ENCODE data around the gene AIM2. TPM values are rescaled to one million over a fixed set of nuclear protein-coding genes. Genes with fewer than 3 reads are reported as not detected.
"Not testable (repeated sequence)": the region's sequence is repeated elsewhere in the genome, so short reads cannot be mapped to it uniquely, and the experiment has no call there.

AIM2 gene
- total RNA-seq, 1 donor from 2014 or later = not detected

- TF ChIP-seq CTCF (conservative IDR thresholded peaks at IDR 0.05; ENCODE audit: low read depth, low read length) = no peak
- DNase-seq (ENCODE audit: low read depth) = no peak
- H3K4me3 ChIP-seq (ENCODE audit: low read depth, low read length) = no peak overlapping the region
Measured at GRCh38 chr1:159065106-159065505, 11.5 kb downstream of the AIM2 start.

DNA sequence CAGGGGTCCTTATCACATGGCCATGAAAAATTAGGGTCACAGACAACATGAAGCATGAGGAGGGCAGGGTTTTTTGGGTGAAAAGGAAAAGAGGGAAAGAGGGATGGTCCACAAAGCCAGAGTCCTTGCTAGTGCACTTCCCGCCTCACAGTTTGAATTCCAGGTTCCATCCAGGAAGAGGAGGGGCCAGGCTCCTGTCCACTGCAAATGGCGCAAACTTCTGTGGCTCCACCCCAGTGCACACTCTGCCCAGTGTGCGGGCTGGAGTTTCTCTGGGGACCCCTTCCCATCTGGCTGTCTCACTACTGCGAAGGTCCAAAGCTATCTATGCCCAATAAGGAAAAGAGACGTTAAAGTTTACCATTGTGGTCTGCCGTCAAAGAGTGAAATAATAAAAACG is 17.8 kb downstream of the AIM2 start:
- DNase-seq (ENCODE audit: low read depth) = no peak
- TF ChIP-seq CTCF (conservative IDR thresholded peaks at IDR 0.05; ENCODE audit: low read depth, low read length) = no peak
- H3K4me3 ChIP-seq (ENCODE audit: low read depth, low read length) = no peak overlapping the region

- no peak overlapping the region for H3K4me3 ChIP-seq (ENCODE audit: low read depth, low read length)
- peak; percentile 29 for TF ChIP-seq CTCF (conservative IDR thresholded peaks at IDR 0.05; ENCODE audit: low read depth, low read length)
- DNase-seq (ENCODE audit: low read depth) = no peak
Measured at GRCh38 chr1:159056069-159056698, 20.4 kb downstream of the AIM2 start.

DNA sequence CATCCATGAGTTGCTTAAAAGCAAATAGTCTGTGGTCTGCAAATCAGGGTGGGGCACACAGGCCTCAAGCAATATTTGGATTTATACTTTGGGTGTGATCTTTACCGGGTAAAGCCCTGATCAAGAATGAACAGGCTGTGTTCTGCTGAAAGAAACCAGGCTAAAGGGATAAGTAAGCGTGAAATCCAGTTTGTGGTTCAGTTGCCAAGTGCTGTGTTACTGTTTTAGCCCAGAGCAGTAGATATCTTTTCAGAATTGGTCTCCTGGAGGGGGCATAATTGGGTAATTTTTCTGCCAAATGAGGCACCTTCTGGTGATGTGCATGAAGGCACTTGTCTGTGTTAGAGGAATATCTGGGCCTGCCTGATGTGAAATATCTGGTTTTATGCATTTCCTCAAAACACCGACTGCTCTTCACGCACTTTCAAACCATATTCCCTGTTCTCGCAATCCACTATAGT is 21.4 kb downstream of the AIM2 start:
- no peak overlapping the region for H3K4me3 ChIP-seq (ENCODE audit: low read depth, low read length)
- DNase-seq (ENCODE audit: low read depth) = no peak
- TF ChIP-seq CTCF (conservative IDR thresholded peaks at IDR 0.05; ENCODE audit: low read depth, low read length) = no peak

- no peak for DNase-seq (ENCODE audit: low read depth)
- TF ChIP-seq CTCF (conservative IDR thresholded peaks at IDR 0.05; ENCODE audit: low read depth, low read length) = no peak
- no peak overlapping the region for H3K4me3 ChIP-seq (ENCODE audit: low read depth, low read length)
Measured at GRCh38 chr1:159054427-159054826, 22.1 kb downstream of the AIM2 start.

DNA sequence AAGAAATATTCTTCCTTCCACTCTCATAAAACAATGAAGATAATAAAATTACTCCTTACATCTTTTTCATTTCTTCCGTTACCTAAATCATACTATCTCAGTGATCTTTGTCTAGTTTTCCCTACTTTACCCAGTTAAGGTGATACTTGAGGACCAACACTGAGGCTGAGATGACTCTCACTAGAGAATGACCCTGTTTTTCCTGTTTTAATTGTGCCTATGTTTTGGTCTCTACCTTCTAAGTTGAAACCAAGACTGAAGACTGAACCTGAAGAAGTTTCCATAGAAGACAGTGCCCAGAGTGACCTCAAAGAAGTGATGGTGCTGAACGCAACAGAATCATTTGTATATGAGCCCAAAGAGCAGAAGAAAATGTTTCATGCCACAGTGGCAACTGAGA is 25.1 kb downstream of the AIM2 start:
- no peak overlapping the region for H3K4me3 ChIP-seq (ENCODE audit: low read depth, low read length)
- no peak for TF ChIP-seq CTCF (conservative IDR thresholded peaks at IDR 0.05; ENCODE audit: low read depth, low read length)
- no peak for DNase-seq (ENCODE audit: low read depth)

DNA sequence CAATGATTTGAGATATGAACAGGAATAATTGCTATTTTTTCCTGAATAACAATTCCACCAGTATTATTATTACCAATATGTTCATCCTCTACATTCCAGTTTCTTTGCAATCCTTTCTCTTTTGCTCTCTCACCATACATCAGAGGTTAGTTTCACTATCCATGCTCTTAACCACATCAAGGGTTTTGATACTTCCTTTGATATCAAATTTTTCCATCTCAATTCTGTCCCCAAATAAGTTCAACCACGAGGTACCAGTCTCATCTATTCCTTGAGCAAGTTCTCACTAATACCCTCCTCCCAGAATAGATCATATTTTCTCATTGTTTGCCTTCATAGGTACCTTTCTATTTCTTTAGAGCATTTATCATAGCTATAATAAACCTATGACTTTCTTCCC is 30.1 kb downstream of the AIM2 start:
- H3K4me3 ChIP-seq (ENCODE audit: low read depth, low read length); DNase-seq (ENCODE audit: low read depth): not testable (repeated sequence)

Measured in epithelial cell of proximal tubule (primary cell).